ENCODE results near the gene PRDM12.

PRDM12 gene

GRCh38 chr9:130693101-130693425 is 28.7 kb downstream of the PRDM12 start:
- no peak for DNase-seq

- peak; percentile 97 for DNase-seq
Observed at GRCh38 chr9:130693426-130694191, 29.2 kb downstream of the PRDM12 start, which contains the start of gene EXOSC2. Gene EXOSC2, plus strand, starts transcription at chr9:130693780. Its CDS starts 12 bp downstream, at chr9:130693792.

GRCh38 chr9:130694205-130694604 is 29.8 kb downstream of the PRDM12 start:
- DNase-seq: no peak

- DNase-seq: no peak
Observed at GRCh38 chr9:130696139-130696650, 31.8 kb downstream of the PRDM12 start.

GRCh38 chr9:130696996-130697395 is 32.6 kb downstream of the PRDM12 start:
- DNase-seq: no peak

- DNase-seq: no peak
Observed at GRCh38 chr9:130698514-130698913, 34.1 kb downstream of the PRDM12 start.

- DNase-seq: no peak
Observed at GRCh38 chr9:130699047-130699446, 34.7 kb downstream of the PRDM12 start.

- DNase-seq: peak; percentile 70
Observed at GRCh38 chr9:130701059-130702022, 36.9 kb downstream of the PRDM12 start.

GRCh38 chr9:130703501-130703900 is 39.1 kb downstream of the PRDM12 start:
- DNase-seq: no peak

- DNase-seq: peak; percentile 73
Observed at GRCh38 chr9:130707225-130707976, 43.0 kb downstream of the PRDM12 start.

GRCh38 chr9:130710822-130711352 is 46.5 kb downstream of the PRDM12 start:
- DNase-seq: no peak

- no peak for DNase-seq
Observed at GRCh38 chr9:130711469-130711868, 47.1 kb downstream of the PRDM12 start.

- peak; percentile 92 for DNase-seq
Observed at GRCh38 chr9:130712564-130713285, 48.3 kb downstream of the PRDM12 start.

- no peak for DNase-seq
Observed at GRCh38 chr9:130713286-130713960, 49.0 kb downstream of the PRDM12 start.

- DNase-seq: no peak
Observed at GRCh38 chr9:130714586-130715110, 50.3 kb downstream of the PRDM12 start.

GRCh38 chr9:130715270-130715669 is 50.9 kb downstream of the PRDM12 start:
- DNase-seq: no peak

GRCh38 chr9:130718562-130718961 is 54.2 kb downstream of the PRDM12 start:
- no peak for DNase-seq

- DNase-seq: no peak
Observed at GRCh38 chr9:130720762-130721161, 56.4 kb downstream of the PRDM12 start.

GRCh38 chr9:130728721-130729120 is 64.3 kb downstream of the PRDM12 start:
- no peak for DNase-seq

GRCh38 chr9:130729145-130729544 is 64.8 kb downstream of the PRDM12 start:
- no peak for DNase-seq

GRCh38 chr9:130731355-130731754 is 67.0 kb downstream of the PRDM12 start:
- no peak for DNase-seq
